HG02610 (cell line): ENCODE data around the gene DMRT1.

Experiments
- ATAC-seq: cut with Tn5 transposase; IDR thresholded peaks from one replicate; pipeline ENCODE4 v1.9.1; 2021; ENCODE audit warnings: mild to moderate bottlenecking, moderate library complexity; ENCODE audit not compliant: unreplicated experiment

DMRT1 gene

DNA sequence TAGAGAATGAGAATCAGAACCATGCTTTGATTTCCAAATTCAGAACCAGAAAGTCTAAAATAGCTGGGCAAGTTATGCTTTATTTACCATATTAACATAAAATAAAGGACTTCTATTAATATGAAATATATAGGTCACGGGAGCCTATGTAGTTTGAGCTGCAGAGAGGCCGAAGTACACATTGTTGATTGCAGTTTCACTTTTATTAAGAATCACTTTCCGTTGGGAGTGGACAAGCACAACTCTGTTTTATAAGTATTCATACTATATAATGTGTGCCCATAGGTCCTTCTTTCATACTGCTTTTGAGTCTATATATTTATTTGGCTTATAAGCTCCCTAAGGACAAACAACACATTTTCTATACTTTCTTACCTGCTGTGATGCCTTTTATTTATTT is 76.2 kb downstream of the DMRT1 start:
- ATAC-seq: no peak

DNA sequence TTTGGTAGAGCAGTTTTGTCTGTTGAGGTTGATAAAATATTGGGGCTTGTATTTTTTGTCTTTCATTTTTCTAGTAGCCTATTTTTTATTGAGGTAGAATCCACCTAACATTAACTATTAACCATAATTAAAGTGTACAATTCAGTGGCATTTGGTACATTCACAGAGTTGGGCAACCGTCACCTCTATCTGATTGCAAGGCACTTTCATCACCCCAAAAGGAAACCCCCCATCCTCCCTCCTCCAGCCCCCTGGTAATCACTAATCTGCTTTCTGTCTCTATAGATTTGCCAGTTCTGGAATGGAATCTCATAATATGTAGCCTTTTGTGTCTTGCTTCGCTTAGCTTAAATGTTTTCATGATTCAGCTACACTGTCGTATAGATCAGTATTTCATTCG is 79.4 kb downstream of the DMRT1 start:
- ATAC-seq: no peak

DNA sequence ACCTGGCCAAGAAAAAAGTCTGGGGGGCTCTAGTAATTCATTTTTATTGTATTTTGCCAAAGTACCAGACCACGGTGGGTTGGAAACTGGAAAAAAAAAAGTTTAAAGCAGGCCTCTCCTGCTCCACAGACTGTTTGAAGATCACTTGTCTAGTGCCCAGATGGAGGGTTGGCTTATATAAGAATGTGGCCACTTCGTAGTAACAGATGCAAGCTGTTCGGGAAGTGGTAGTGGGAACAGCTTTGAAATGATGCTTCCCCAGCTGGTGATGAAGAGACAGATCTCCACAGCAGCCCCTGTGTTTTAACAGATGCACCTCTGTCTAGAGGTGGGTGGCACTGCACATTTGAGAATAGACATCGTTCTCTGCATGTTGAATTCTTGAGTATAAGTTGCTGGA is 80.7 kb downstream of the DMRT1 start:
- no peak for ATAC-seq

DNA sequence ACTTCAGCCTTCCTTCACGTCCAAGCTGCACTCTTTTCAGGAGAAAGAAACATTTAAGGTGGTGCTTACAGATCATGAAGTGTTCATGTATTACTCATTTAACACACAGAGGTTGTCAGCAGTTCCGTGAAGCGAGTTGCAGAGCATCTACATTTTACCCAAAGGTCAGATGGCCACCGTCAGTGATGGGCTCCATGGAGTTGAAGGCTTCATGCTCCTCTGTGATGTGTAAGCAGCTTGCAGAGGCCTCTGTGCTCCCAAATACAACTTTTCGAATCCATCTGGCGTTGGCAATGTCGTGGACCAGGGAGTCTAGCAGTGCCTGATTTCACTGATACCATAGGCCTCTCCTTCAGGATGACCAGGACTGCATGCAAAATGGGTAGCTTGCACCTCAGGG is 81.2 kb downstream of the DMRT1 start:
- no peak for ATAC-seq

DNA sequence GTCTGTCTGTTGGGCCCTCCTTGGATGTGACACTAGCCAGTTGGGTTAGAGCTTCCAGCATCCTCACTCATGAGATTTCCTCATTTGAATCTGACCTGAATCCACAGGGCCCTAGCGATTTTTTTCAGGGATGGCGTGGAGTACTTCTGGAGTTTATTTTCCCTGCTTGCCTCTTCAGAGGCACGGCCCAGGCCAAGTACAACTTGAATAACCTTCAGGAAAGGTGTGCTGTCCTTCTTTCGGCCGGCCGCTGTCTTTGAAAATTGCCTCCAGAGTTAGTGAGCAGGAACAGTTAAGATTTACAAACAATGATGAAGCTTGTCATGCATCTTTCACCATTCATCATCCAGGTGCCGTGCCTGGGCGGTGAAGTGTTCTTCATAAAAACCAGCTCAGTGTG is 85.5 kb downstream of the DMRT1 start:
- no peak for ATAC-seq

DNA sequence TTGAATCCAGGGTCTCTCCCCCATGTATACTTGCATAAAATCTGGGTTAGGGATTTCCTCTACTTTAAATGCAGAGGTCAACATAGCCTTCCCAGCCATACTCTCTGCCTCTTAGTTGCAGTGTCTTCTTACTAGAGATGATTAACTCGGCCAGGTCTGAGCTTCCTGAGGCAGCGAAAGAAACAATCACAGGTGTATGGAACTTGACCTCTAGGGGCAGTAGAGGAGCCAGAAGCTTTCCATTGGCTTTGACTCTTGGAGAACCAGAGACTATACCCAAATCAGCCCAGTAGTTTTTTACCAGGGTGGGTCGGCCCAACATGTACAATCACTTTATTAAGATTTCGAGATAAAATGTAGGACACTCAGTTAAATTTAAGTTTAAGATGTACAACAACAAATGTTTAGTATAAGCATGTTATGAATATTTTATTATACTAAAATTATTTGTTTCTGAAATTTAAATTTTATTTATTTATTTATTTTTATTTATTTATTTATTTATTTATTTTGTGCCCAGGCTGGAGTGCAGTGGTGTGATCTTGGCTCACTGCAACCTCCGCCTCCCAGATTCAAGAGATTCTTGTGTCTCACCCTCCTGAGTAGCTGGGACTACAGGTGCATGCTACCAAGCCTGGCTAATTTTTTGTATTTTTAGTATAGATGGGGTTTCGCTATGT is 87.0 kb downstream of the DMRT1 start:
- ATAC-seq: no peak

DNA sequence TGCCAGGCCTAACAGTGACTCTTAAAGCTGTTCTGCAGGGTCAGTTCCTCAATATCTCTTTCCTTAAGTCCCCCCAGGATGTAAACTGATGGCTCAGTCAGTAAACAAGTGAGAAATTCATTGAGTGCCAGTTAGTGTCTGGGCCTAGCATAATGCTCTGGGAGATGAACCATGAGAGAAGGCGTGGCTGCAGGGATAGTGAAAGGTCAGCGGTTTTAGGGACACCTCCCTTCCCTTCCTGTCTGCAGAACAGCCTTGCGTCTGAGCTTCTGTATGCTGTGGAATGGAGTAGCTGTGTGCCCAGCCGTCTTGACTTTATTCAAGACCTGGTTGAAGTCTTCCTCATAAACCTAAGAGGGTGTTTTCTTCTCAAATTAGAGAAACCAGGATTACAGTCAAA is 88.2 kb downstream of the DMRT1 start:
- no peak for ATAC-seq

DNA sequence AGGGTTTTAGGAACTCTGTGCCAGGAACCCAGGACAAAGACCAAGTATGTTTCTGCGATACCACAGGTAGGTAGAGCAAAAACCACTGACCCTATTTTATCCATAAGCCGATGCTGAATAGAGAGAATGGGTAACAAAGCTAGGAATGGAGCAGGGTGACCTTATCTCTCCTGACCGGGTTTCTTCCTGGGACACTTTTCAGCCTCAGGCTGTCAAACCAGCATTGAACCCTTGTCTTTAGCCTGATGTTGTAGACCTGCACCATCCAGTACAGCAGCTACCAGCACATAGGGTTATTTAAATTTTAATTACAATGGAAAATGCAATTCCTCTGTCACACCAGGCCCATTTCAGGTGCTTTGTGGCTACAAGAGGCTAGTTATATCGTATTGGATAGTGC is 91.9 kb downstream of the DMRT1 start:
- ATAC-seq: no peak

DNA sequence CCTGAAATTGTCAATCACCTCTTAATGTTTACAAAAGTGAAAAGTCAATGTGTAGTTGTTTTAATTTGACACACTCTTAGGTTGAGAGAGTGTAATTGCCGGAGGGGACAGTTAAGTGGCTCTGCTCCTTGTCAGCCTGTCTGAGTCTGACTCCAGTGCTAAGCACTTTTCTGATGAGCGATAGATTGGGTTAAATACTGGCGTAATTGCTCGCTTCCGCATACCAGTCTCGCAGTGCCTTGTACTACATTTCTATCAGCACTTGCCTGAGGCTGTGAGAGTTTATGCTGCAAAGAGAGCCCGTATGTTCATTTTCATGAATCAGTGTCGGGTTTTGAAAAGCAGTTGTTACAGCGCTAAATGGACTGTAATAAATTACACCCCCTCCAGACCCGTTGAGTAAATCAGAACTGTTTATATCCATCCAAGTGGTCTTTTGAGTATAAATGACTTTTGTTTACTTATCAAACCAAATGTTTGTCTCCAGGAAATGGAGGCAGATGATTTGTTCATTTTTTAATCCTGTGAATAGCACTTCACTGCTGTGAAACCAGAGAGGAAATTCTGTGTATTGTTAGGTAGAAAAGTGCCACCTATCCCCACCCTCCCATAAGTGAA is 94.0 kb downstream of the DMRT1 start:
- ATAC-seq: no peak

DNA sequence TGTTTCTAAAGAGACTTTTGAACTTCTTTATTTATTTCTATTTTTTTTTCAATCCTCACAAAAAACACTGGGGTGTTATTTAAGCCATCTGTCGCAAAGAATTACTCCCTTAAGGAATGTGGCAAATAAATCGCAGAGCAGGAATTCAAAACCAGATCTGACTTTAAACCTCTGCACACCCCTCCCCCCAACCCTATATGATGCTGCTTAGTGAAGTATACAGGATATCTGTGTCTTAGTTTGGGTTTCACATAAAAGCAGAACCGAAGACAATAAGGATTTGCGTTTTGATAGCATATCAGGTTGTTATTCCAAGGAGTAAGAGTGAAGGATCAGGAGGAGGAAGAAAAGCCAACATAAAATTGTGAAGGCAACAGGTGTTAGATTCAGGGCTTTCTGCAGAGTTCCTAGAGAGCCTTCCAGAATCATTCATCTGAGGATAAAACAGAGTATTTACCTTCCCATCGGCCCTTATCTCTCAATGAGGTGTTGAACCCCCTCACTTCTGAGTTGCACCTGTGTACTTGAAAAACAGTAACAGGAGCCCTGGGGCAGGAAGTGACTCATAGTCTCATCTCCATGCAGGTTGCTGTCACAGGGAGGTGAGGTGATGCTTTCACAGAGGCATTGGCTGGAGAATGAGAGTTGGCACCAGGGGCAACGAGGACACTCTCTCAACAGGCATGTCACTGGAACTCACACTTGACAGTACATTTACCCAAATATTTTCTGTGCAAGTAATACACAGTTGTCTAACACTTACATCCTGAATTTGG is 101.5 kb downstream of the DMRT1 start:
- no peak for ATAC-seq

DNA sequence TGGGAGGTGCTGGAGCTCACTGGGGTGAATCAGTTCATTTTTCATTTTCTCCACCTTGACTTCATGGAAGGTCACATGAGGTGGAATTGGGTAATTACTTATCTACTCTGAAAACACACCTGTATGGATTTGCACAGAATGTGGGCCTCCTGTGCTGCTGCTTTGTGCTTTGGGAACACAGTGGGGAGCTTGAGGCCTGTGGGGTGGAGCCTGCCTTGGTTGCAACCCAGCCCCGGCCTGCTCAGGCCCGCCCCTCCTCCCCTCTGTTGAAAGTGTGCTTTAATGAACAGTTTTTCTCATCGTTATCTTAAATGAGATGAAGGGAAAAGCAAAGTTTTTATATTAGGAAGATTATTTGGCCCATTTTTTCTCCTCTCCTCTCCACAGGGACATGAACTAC is 106.5 kb downstream of the DMRT1 start:
- ATAC-seq: no peak

DNA sequence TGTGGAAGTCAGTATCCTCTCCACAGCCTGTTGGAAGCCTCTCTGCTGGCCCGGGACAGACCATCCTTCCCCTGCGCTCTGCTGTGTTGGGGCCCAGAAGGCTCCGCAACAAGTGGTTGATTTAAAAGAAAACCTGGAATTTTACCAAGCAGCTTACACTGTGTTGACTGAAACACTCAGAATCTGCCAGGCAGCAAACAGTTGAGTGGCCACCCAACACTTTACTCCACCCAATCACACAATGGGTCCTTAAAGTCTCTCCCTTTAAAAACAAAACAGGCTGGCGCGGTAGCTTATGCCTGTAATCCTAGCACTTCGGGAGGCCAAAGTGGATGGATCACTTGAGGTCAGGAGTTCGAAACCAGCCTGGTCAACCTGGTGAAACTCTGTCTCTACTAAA is 107.0 kb downstream of the DMRT1 start:
- ATAC-seq: no peak

DNA sequence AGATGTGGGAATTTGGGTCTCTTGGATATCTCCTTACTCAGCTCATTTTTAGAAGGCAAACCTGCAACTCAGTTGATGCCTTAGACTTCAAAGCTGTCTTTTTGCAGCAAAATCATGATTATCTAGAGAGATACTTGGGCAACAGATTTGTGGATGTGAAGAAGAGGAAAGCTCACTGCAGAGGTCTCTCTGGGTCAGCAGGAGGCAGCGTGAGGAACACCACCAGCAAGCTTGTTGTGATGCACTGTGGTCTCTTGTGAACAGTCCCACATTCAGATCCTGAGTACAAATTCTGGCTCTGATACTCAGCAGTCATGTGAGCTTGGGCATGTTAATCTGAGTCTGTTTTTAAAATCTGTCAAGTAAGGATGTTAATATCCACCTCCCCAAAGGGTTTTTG is 108.6 kb downstream of the DMRT1 start:
- no peak for ATAC-seq

DNA sequence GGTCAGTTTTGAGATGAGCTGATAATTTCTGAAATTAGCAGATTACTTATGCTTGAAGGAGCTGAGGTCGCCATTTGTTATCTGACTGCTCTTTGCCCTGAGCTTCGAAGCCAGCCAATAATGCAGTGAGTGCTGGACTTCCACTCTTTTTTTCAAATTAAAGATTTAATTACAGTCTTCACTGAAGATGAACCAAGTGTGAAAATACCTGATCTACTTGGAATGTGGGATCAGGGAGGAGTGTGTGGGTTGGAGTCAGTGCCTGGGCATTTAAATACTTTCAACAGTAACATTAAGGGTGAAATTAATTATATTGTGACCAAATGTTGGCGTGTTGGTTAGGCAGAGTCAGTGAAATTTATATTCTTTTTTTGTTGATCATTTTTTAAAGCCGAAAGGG is 111.0 kb downstream of the DMRT1 start:
- ATAC-seq: no peak

DNA sequence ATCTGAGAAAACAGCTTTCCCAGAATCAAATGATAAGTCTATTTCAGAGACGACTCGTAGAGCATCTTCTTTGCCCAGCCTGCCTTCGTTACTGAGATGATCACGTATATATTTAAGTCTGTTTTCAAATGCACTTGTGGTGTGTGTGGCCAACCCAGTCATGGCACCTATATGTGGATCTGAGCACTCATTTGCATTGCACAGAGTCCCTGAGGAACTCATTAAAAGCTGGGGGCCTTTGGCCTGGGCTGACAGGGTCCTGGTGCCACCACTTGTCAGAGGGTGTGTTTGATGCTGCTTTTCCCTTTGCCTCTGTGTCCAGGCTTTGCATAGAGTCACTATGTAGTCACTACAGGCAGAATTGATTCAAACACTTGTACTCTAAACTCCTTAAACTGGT is 117.6 kb downstream of the DMRT1 start:
- no peak for ATAC-seq

DNA sequence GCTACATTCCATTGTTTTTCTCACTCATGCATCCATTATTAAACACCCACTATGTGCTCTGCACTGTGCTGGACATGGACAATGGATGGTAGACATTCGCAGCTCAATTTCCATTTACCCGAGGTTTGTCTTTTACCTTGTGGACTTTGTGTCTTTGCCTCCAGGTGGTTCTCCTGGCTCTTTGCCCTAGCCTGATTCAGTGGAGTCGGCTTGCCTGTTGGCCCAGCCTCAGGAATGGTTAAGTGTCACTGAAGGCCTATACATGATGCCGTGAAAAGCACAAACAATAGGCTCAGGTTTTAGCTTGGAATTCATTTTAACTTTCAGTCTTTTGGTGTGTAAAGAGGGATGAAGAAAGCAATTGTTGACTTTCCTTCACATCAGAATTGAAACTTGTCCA is 118.4 kb downstream of the DMRT1 start:
- no peak for ATAC-seq

DNA sequence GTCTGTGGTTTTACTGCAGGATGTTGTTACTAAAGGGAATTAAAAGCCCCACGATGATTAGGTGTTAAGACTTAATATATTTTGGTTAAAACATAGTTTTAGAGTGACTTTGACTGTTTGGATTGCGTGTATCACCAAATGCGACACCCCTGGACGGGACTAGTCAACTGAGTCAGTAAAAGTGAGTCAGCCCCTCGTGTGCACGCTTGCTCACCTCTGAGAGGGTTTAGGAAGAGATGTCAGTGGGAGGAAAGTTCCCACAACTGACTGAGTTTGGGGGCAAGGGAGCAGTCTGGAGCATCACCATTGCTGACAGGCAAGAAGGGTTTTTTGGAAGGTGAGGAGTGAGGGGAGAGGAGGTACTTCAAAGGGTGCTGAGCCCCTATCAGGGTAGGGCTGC is 120.5 kb downstream of the DMRT1 start:
- ATAC-seq: no peak

DNA sequence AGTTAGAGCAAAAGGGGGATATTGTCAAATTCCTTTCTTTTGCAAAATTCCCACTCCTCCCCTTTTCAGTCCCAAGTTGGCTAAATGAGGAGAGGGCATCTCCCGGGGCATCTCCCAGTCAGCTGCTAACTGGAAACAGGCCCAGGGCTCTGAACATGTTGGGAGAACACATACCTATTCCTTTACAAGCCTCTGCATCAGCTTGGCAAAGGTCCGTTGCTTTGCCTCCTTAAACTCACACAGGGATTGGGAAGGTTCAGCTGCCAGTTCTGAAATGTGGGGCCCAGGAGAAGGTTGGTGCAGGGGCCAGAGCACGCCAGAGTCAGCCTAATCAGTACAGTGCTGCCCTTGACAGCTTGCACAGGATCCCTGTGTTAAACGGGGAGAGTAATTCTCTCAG is 124.0 kb downstream of the DMRT1 start:
- ATAC-seq: no peak

DNA sequence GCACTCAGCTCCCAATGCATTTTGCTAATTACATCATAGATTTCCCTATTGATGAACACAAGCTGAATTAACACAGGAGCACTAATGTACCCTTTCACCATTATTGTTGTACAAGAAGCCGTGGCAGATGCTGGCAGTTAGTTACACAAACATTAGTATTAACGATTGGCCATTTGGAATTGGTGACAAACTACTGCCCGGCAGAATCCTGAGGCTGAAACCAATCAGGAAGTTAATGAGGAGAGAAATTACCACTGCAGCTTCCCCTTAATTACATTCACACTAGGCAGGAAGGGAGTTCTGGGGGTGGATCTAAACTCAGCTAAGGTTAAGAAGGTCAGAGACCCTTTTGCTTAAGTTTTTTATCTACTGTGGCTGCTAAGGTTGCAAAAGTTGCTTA is 125.4 kb downstream of the DMRT1 start:
- ATAC-seq: no peak

DNA sequence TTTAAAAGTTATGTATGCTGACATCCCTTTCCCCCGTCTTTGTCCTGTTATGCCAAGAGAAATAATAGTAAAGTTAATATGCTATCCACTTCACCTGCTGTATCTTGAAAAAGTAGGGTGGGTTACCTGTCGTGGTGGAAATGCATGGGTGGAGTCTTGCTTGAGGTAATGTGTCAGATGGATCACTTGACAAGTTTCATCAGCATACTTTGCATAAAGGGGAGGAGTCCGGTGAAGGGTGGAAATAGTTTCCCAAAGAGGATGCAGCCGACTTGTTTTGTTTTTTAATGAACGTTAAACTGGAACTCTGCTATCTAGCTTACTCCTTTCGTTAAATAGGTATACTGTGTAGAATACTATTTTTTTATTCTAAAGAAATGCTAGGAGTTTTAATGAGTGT is 125.9 kb downstream of the DMRT1 start:
- ATAC-seq: no peak

DNA sequence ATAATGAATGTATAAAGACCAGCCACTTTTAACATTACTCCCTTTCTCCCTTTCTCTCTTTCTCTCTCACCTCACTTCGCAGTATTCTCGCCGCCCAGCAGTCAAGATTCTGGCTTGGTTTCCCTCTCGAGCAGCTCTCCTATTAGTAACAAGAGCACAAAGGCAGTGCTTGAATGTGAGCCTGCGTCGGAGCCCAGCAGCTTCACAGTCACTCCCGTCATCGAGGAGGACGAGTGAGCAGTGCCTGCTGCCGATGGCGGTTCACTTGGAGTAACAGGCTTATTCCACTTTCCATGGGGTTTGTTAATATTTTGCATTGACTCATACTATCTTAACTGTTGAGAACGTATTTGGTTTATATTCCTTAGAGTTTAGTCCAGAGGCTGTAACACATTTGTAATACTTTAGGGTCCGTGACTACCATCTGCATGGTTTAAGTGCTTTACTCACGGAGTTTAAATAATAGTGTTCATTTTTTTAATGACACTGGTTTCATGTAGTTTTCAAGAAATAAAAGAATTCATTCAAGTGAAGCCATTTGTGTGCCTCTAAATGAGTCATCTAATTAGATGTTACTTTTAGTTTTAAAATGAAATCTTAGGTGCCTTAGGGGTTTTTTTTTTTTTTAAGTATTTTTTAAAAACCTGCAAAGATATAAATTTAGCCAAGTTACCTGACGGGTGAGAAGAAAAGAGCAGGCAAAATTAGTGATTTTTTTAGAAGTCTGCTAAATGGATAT is 126.6 kb downstream of the DMRT1 start:
- no peak for ATAC-seq
